Stimulated activated naive B cell treated with anti-CD40 and anti-IgM and Interleukin-4, amounts not matched to agents 10 μg/mL and 1 μg/mL and 100 μg/mL, for 72 hours (primary cell): ENCODE data around the gene CTIF.

ENCODE experiments used
- ATAC-seq, 2 donors: fragments of 150-1000 bp; cut with Tn5 transposase; replicated peaks; 2 replicates each; pipeline ENCODE4 v1.10.0; 2021; ENCODE audit warnings: moderate library complexity in 1 of 2
- DNase-seq: peaks from one replicate; pipeline ENCODE4 v3.0.0; 2021
- H3K27ac Mint-ChIP-seq: one replicate; pipeline ENCODE4 v1.8.0; 2022; ENCODE audit warnings: mild to moderate bottlenecking, mixed read lengths
- H3K27me3 Mint-ChIP-seq, 2 donors: one replicate each; pipeline ENCODE4 v1.8.0; 2022; ENCODE audit warnings: mixed read lengths in 2 of 2
- H3K36me3 Mint-ChIP-seq, 2 donors: one replicate each; pipeline ENCODE4 v1.8.0; 2022; ENCODE audit warnings: mixed read lengths in 2 of 2, mild to moderate bottlenecking in 1 of 2
- H3K4me1 Mint-ChIP-seq, 2 donors: one replicate each; pipeline ENCODE4 v1.8.0; 2022; ENCODE audit warnings: mixed read lengths in 2 of 2, mild to moderate bottlenecking in 1 of 2
- H3K4me3 Mint-ChIP-seq, 2 donors: one replicate each; pipeline ENCODE4 v1.8.0; 2022; ENCODE audit warnings: mild to moderate bottlenecking in 2 of 2, mixed read lengths in 2 of 2, moderate library complexity in 1 of 2
- H3K9me3 Mint-ChIP-seq, 2 donors: one replicate each; pipeline ENCODE4 v1.8.0; 2022; ENCODE audit warnings: mixed read lengths in 2 of 2, mild to moderate bottlenecking in 1 of 2

The CTIF gene

DNA sequence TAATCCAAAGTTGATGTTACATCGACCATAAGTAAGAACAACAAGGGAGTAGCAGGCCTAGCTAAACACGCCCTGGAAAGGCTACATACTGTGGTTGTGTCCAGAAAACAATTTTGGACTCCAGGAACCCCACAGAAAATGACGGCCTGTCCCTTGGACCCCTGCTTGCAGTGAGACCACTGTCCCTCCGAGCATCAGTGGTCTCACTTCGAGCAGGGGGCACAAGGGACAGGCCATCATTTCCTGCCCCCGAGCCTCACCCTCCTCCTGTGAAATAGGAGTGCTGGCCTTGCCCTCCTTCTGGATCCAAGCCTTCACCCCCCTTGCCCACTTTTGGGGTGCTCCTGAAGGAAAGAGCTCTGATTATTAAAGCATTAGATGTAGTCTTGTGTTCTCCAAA is 144.4 kb downstream of the CTIF start:
- Mint-ChIP-seq H3K36me3 (peaks cover 0 to 8% of the 10 kb centered on the region in 2 donors), H3K9me3 (no peaks in the 10 kb centered on the region), H3K27me3 (no peaks in the 10 kb centered on the region), H3K4me3 (no peak overlapping the region), H3K27ac (no peak overlapping the region), H3K4me1 (peaks cover 0 to 3% of the 10 kb centered on the region in 2 donors)
- ATAC-seq (no peak), DNase-seq (no peak)

DNA sequence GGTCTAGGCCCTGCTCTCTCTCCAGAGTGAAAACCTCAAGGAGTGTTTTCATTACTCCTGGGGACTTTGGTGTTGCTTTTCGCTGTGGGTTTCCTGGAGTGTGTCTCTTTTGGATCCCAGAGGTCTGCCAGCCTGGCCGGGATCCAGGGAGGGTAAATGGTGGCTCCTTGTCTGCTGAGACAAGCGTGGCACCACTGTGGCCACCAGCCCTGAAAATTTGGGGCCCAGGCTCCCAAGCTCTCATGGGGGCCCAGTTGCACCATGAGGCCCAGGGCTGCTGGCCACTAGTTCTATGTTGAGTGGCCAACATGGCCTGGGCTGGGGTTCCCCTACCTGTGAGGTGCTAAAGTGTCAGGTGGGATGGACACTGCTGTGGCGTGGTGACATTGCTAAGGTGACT is 144.8 kb downstream of the CTIF start:
- DNase-seq (no peak), ATAC-seq (no peak)
- H3K36me3 Mint-ChIP-seq = peaks cover 0 to 8% of the 10 kb centered on the region in 2 donors
- H3K4me1 Mint-ChIP-seq = peaks cover 0 to 3% of the 10 kb centered on the region in 2 donors
- no peak overlapping the region for H3K4me3 Mint-ChIP-seq
- no peak overlapping the region for H3K27ac Mint-ChIP-seq
- no peaks in the 10 kb centered on the region for H3K9me3 Mint-ChIP-seq
- H3K27me3 Mint-ChIP-seq = no peaks in the 10 kb centered on the region

DNA sequence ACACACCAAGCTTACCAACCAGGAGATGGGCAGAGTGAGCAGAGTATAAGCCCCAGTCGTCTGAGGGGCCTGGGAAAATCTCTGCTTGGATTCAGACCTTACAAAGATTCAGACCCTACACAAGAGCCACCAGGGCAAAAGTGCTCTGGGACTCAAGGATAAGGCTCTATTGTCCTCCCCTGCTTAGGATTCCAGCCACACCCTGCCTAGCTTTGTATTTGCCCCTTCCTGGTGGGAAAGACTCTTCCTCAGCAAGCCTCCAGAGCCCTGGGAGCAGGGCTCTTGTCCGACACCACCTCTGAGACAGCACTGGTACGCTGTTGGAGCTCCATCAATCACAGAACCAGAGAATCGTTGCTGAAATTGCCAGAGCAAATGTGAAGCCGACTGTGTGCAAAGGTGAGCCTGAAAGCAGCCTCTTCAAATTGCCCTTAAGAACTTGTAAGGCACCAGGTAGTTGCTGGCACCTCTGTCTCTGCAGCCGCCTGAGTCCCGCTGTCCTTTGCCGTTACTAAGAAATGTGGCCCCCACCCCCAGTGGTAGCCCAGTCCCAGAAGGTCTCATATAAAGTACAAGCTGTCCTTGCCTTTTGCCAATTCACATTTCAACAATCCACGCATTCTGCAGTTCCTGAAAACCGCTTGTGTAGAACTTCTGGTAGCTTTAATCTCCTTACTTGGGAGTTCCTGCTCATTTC is 148.7 kb downstream of the CTIF start:
- Mint-ChIP-seq H3K27me3 (no peaks in the 10 kb centered on the region), H3K4me3 (no peak overlapping the region), H3K9me3 (no peaks in the 10 kb centered on the region), H3K4me1 (peaks cover 3 to 4% of the 10 kb centered on the region in 2 donors), H3K27ac (no peak overlapping the region), H3K36me3 (peaks cover 8 to 11% of the 10 kb centered on the region in 2 donors)
- ATAC-seq (no peak), DNase-seq (no peak)

DNA sequence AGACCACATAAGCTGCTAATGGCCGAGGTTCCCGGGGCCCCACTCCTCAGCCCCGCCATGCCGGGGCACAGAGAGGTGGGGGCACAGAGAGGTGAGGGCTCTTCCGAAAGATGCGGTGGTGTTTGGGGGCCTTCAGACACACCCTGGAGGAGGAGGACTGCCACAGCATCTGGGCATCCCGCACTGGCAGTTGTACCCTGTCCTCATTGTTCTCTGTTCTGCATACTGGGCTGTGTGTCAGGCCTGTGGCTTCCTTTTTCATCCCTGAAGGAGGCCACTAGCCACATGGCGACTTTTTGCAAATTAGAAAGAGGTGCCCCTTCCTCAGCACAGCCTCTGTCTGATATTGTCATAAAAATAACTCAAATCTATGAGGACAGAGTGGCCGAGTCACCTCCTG is 150.1 kb downstream of the CTIF start:
- no peak overlapping the region for H3K27ac Mint-ChIP-seq
- H3K4me3 Mint-ChIP-seq = no peak overlapping the region
- peaks cover 4 to 5% of the 10 kb centered on the region in 2 donors for H3K4me1 Mint-ChIP-seq
- DNase-seq (no peak), ATAC-seq (no peak)
- no peaks in the 10 kb centered on the region for H3K27me3 Mint-ChIP-seq
- H3K9me3 Mint-ChIP-seq = no peaks in the 10 kb centered on the region
- peaks cover 9% of the 10 kb centered on the region in 2 donors for H3K36me3 Mint-ChIP-seq

DNA sequence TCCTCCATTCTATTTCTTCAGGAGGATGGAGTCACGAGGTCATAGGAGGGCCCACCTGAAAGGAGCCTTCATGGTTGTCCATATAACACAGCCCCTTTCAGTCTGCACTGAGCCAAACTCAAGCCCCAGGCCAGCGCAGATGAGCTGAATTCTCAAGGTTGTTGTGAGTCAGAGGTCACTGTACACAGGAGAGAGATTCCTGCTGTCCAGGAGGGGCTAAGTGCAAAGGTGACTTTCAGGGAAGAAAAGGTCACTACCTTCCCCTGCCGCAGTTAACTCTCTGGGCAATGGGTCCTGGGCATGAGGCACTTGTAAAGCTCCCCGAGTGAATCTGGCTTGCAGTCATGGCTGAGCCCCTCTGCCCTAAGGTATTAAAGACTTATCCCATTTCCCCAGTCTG is 150.7 kb downstream of the CTIF start:
- H3K4me1 Mint-ChIP-seq = peaks cover 5 to 6% of the 10 kb centered on the region in 2 donors
- no peaks in the 10 kb centered on the region for H3K27me3 Mint-ChIP-seq
- no peak for ATAC-seq
- H3K9me3 Mint-ChIP-seq = no peaks in the 10 kb centered on the region
- peaks cover 9 to 11% of the 10 kb centered on the region in 2 donors for H3K36me3 Mint-ChIP-seq
- DNase-seq = no peak
- H3K27ac Mint-ChIP-seq = no peak overlapping the region
- no peak overlapping the region for H3K4me3 Mint-ChIP-seq

DNA sequence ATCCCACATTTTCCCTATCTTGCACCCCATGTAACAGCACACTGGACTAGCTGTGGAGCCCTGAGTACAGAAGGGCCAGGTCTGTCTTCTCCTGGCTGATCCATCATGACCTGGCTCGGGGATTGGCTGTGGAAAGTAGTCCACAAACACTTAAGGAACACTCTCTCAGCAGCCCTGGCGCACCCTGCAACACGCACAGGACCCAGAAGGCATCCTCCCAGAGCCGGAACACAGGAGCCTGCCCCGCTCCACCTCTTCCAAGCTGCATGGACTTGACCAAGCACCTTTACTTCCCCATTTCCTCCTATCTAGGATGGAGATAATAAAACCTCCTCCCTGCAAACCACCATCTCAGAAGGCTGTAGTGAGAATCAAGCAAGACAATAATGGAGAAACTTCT is 151.7 kb downstream of the CTIF start:
- Mint-ChIP-seq H3K27ac (no peak overlapping the region), H3K4me1 (peaks cover 5 to 6% of the 10 kb centered on the region in 2 donors), H3K36me3 (peaks cover 9 to 11% of the 10 kb centered on the region in 2 donors), H3K9me3 (no peaks in the 10 kb centered on the region), H3K4me3 (no peak overlapping the region), H3K27me3 (no peaks in the 10 kb centered on the region)
- no peak for ATAC-seq
- DNase-seq = no peak

DNA sequence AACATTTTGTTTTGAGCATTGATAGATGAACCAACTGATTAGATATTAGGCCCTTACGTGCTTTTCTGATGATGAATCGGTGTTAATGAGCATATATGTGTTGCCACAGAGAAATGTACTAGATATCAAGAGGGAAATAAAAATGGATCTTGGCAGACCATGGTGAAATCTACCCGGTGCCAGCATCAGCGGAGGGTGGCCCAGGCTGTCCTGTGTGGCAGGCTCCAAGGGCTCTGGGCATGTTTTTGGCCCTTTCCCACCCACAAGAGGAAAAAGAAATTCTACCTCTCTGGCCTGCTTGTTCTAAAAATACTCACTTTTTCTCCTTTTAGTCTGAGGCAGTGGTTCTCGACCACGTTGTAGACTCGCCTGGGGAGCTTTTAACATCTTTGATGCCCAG is 154.2 kb downstream of the CTIF start:
- H3K9me3 Mint-ChIP-seq = no peaks in the 10 kb centered on the region

DNA sequence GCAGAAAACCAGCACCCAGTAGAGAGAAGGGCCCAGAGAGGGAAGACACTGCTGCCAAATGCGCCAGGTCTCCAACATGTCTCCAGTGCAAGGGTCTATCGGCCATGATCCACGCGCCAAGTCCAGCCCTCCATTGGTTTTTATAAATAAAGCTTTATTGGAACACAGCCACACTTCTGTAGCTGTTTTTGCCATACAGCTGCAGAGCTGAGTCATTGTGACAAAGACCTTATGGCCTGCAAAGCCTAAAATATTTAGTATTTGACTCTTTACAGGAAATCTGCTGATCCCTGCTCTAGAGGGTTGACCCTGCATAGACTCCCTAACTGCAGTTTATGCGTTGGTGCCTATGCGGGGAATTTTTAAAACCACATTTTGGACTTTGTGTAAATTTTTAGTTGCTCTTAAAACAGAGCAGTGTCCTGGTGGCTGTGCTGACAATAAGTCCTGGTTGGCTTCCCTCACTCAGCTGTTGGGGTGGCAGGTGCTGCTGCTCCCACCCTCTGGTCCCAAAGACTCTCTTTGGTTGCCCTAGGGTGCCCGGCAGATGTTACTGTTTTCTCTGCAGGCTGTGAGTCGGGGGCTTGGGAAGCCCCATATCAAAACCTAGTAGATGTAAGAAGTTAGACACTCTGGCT is 154.9 kb downstream of the CTIF start:
- Mint-ChIP-seq H3K27me3 (no peaks in the 10 kb centered on the region), H3K4me1 (peaks cover 10% of the 10 kb centered on the region in 2 donors), H3K9me3 (no peaks in the 10 kb centered on the region), H3K4me3 (no peak overlapping the region), H3K27ac (no peak overlapping the region), H3K36me3 (peaks cover 4 to 11% of the 10 kb centered on the region in 2 donors)
- no peak for DNase-seq
- no peak for ATAC-seq

More for the DNA sequence above, 154.2 kb downstream of the CTIF start:
- H3K4me3 Mint-ChIP-seq = no peak overlapping the region
- H3K27ac Mint-ChIP-seq = no peak overlapping the region
- no peak for ATAC-seq
- H3K4me1 Mint-ChIP-seq = peaks cover 5 to 7% of the 10 kb centered on the region in 2 donors
- H3K36me3 Mint-ChIP-seq = peaks cover 4 to 11% of the 10 kb centered on the region in 2 donors
- H3K27me3 Mint-ChIP-seq = no peaks in the 10 kb centered on the region
- no peak for DNase-seq

DNA sequence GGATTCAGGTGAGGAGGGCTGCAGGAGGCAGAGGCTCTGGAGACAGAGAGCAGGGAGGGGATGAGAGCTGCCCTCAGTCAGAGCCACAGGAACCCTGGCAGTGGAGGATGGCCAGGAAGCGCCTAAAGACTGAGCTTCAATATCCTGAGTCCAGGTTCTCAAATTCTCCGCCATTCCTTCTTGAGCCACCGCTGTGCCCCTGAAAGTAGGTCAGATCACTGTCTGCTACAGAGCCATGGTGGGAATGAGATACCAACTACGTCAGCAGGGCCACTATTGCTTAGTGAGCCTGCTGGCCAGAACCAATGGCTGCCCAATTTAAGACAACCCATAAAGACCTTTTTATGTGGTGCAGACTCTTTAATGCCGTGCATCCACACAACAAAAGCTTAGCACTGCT is 155.5 kb downstream of the CTIF start:
- Mint-ChIP-seq H3K27me3 (no peaks in the 10 kb centered on the region), H3K9me3 (no peaks in the 10 kb centered on the region), H3K4me3 (no peak overlapping the region), H3K4me1 (peaks cover 14% of the 10 kb centered on the region in 2 donors), H3K36me3 (peaks cover 4 to 11% of the 10 kb centered on the region in 2 donors), H3K27ac (no peak overlapping the region)
- ATAC-seq = no peak
- DNase-seq = no peak

DNA sequence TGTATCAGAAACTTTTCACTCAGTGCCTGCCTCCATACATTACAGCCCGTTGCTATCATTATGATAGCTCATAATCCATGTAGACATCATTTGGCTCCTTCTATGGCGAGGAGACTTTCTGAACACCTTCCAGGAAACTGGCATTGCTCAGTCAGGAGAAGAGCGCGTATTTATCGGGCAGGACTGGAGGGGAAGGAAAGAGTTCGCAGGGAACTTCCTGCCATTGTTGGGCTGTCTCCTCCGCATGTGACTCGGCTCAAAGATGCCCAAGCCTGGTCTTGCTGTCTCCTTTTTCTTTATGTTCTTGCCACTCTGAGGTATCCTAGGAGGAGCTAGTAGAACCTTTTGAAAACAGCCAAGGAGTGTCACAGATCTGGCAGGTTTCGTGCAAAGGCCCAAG is 156.8 kb downstream of the CTIF start:
- no peak overlapping the region for H3K4me3 Mint-ChIP-seq

DNA sequence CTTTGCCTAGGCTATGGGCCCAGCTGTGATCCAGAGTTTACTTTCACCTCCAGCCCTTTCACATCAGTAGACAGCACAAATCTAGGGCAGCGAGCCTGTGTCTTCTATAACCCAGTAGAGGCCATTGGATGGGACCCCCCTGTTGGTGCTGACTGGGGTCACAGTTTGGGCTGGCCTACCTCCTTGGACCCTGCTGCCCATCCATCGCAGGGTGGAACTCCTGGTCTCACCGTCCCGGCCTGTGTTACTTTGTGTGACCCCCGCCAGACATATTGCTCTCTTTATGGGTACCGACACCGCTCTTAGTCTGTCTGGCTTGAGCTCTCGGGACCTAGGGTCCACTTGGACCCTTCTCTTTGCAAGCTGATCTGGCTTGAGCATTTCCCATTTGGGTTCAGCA is 157.4 kb downstream of the CTIF start:
- peaks cover 21 to 22% of the 10 kb centered on the region in 2 donors for H3K4me1 Mint-ChIP-seq
- H3K36me3 Mint-ChIP-seq = peaks cover 4 to 13% of the 10 kb centered on the region in 2 donors
- DNase-seq (no peak), ATAC-seq (no peak)
- no peaks in the 10 kb centered on the region for H3K9me3 Mint-ChIP-seq
- H3K27me3 Mint-ChIP-seq = no peaks in the 10 kb centered on the region
- no peak overlapping the region for H3K27ac Mint-ChIP-seq
- H3K4me3 Mint-ChIP-seq = no peak overlapping the region

More for the DNA sequence above, 156.8 kb downstream of the CTIF start:
- ATAC-seq (no peak), DNase-seq (no peak)
- Mint-ChIP-seq H3K36me3 (peaks cover 4 to 13% of the 10 kb centered on the region in 2 donors), H3K4me1 (peaks cover 20 to 21% of the 10 kb centered on the region in 2 donors), H3K27ac (no peak overlapping the region), H3K27me3 (no peaks in the 10 kb centered on the region), H3K9me3 (no peaks in the 10 kb centered on the region)

DNA sequence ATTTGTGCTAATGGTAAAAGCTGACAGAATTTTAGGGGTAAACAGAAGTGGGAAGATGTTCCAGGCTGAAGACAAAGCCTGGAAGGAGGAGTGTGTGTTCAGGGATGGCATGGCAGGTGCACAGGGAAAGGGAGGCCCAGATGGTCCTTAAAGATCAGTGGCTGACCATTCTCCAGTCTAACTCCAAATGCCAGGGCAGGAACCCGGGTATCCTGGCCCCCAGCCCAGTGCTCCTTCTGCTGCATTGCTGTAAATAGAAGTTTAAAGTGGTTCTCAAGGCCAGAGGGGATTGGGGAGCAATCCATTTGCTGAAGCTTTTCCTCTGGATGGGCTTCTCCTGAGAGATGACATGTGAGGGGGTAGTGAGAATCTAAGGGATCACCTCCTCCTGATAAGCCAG is 158.6 kb downstream of the CTIF start:
- no peaks in the 10 kb centered on the region for H3K9me3 Mint-ChIP-seq
- H3K27me3 Mint-ChIP-seq = no peaks in the 10 kb centered on the region
- DNase-seq = no peak
- H3K4me1 Mint-ChIP-seq = peaks cover 17 to 21% of the 10 kb centered on the region in 2 donors
- H3K4me3 Mint-ChIP-seq = no peak overlapping the region
- ATAC-seq = no peak
- no peak overlapping the region for H3K27ac Mint-ChIP-seq
- peaks cover 1 to 10% of the 10 kb centered on the region in 2 donors for H3K36me3 Mint-ChIP-seq

DNA sequence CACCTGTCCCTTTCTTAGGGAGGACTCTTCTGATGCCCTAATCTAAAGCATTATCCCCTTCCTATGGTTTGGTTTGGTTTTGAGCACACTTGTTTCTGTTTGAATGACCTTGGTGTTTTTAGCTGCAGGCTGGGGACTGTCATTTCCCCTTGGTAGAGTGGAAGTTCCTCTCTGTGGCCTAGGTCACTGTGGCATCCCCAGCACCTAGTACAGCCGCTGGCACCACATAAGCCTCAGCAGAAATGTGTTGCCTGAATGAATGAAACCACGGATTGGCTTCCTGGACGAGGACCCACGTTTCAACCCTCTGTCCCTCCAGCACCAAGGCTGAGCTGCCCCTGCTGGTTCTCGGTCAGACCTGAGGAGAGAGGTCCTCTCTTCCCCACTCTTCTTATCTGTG is 159.9 kb downstream of the CTIF start:
- Mint-ChIP-seq H3K4me1 (peaks cover 21 to 24% of the 10 kb centered on the region in 2 donors), H3K27me3 (no peaks in the 10 kb centered on the region), H3K27ac (peak overlapping the region; percentile 62), H3K36me3 (peaks cover 0 to 9% of the 10 kb centered on the region in 2 donors), H3K4me3 (peak overlapping the region in 1 of 2 donors; percentile 13), H3K9me3 (no peaks in the 10 kb centered on the region)
- ATAC-seq (peak; percentile 97 to 98), DNase-seq (peak; percentile 42)

DNA sequence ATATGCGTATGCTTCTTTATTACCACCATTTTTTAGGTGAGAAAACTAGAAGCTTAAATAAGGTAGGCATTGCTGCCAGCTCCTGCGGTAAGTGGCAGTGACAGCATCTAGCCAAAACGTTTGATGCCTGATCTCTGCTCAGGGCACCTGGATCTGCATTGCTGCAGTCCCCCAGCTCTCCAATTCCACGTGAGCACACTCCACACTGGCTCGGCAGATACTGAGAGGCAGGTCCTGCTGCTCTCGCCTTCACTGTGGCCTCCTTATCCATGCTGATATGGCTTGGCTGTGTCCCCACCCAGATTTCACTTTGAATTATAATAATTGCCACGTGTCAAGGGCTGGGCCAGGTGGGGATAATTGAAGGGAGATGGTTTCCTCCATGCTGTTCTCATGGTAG is 160.9 kb downstream of the CTIF start:
- Mint-ChIP-seq H3K9me3 (no peaks in the 10 kb centered on the region), H3K4me1 (peaks cover 21% of the 10 kb centered on the region in 2 donors), H3K4me3 (no peak overlapping the region), H3K27me3 (no peaks in the 10 kb centered on the region), H3K27ac (no peak overlapping the region), H3K36me3 (peaks cover 0 to 7% of the 10 kb centered on the region in 2 donors)
- DNase-seq = no peak
- ATAC-seq = no peak

DNA sequence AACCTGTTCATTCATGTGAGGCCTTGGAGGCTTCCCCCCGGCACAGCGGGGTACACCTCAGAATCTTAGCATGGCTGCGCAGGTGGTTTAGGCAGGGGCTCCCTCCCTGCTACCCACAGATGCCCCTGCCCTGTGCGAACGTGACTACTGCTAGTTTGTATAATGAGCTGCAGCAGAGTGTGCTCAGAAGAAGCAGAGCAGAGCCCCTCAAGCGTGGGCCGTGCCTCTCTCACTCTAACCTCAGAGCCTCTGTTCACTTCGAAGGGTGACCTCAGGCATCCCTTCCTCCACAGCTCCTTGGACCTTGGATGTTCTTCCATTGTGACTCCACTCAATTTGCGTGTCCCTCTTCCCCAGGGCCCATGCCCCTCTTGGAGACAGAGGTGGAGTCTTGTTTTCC is 161.6 kb downstream of the CTIF start:
- no peak overlapping the region for H3K4me3 Mint-ChIP-seq
- peaks cover 0 to 7% of the 10 kb centered on the region in 2 donors for H3K36me3 Mint-ChIP-seq
- H3K27me3 Mint-ChIP-seq = no peaks in the 10 kb centered on the region
- DNase-seq (no peak), ATAC-seq (no peak)
- no peaks in the 10 kb centered on the region for H3K9me3 Mint-ChIP-seq
- H3K4me1 Mint-ChIP-seq = peaks cover 21% of the 10 kb centered on the region in 2 donors
- H3K27ac Mint-ChIP-seq = no peak overlapping the region
